OCI-LY7 (cell line): ENCODE measurements around the gene PHACTR2. TPM values are rescaled to one million over a fixed set of nuclear protein-coding genes. Genes with fewer than 3 reads are reported as not detected.
A peak's percentile ranks its signal among the peaks of the same experiment; 100 is the strongest.
"Not testable (repeated sequence)": the region's sequence is repeated elsewhere in the genome, so short reads cannot be mapped to it uniquely, and the experiment has no call there.

Experiments used
- BruUV-seq: library from RNA; stranded (reverse); fragments of 400-500 nt; replicated peaks from 2 replicates; lab custom pipeline; 2021; lab: Mats Ljungman, UMichigan
- CTCF ChIA-PET: fragments of 300-600 bp; sonication (Branson Sonifier 250); formaldehyde crosslinking; loops from one replicate; lab custom pipeline; 2022; ENCODE audit warnings: antibody characterized with exemption; ENCODE audit not compliant: unreplicated experiment; lab: Charles Lee
- POLR2A ChIA-PET: fragments of 300-600 bp; sonication (Branson Sonifier 250); formaldehyde crosslinking; loops from one replicate; lab custom pipeline; 2022; ENCODE audit warnings: antibody characterized with exemption; lab: Charles Lee
- DNase-seq: peaks from one replicate; pipeline ENCODE4 v3.0.0-alpha.2; 2015; ENCODE audit warnings: low spot score
- H2AFZ ChIP-seq: fragments of 200-600 bp; sonication (generic), shearing (Covaris generic); 2 replicates; pipeline ENCODE4 v1.6.1; 2014; ENCODE audit warnings: mild to moderate bottlenecking, antibody characterized with exemption, low read length, moderate library complexity
- H3K27ac ChIP-seq: fragments of 200-600 bp; sonication (generic); 2 replicates; pipeline ENCODE4 v1.5.1; 2014; ENCODE audit warnings: mixed run types, low read depth, mild to moderate bottlenecking, moderate library complexity, low read length, inconsistent platforms; ENCODE audit not compliant: poor library complexity, severe bottlenecking
- H3K36me3 ChIP-seq: fragments of 200-600 bp; sonication (generic); 2 replicates; pipeline ENCODE4 v1.6.1; 2014; ENCODE audit warnings: mild to moderate bottlenecking, antibody characterized with exemption, low read length, moderate library complexity, mixed read lengths; ENCODE audit not compliant: insufficient read depth
- H3K4me1 ChIP-seq: fragments of 200-600 bp; sonication (generic); 2 replicates; pipeline ENCODE4 v1.5.1; 2014; ENCODE audit warnings: mild to moderate bottlenecking, low read length; ENCODE audit not compliant: insufficient read depth, poor library complexity, severe bottlenecking
- H3K4me2 ChIP-seq: fragments of 200-600 bp; sonication (generic); 2 replicates; pipeline ENCODE4 v1.6.1; 2014; ENCODE audit warnings: mild to moderate bottlenecking, low read length
- H3K4me3 ChIP-seq: fragments of 200-600 bp; sonication (generic); 2 replicates; pipeline ENCODE4 v1.5.1; 2014; ENCODE audit warnings: mild to moderate bottlenecking, low read depth, low read length; ENCODE audit not compliant: poor library complexity, severe bottlenecking
- H3K79me2 ChIP-seq: fragments of 200-600 bp; sonication (generic); 2 replicates; pipeline ENCODE4 v1.6.1; 2016; ENCODE audit warnings: low read depth, mild to moderate bottlenecking, low read length, moderate library complexity, mixed read lengths; ENCODE audit not compliant: insufficient read depth
- H3K9me2 ChIP-seq: fragments of 200-600 bp; sonication (generic); 2 replicates; pipeline ENCODE4 v1.6.1; 2016; ENCODE audit warnings: mild to moderate bottlenecking, low read length, mixed read lengths; ENCODE audit not compliant: insufficient read depth
- H3K9me3 ChIP-seq: fragments of 200-600 bp; sonication (generic); 2 replicates; pipeline ENCODE4 v1.6.1; 2014; ENCODE audit warnings: mild to moderate bottlenecking, mixed run types, low read length, mixed read lengths
- H4K20me1 ChIP-seq: fragments of 200-600 bp; sonication (generic); 2 replicates; pipeline ENCODE4 v1.6.1; 2014; ENCODE audit warnings: mild to moderate bottlenecking, antibody characterized with exemption, low read length, moderate library complexity, mixed read lengths; ENCODE audit not compliant: insufficient read depth
- EZH2phosphoT487 ChIP-seq: fragments of 200-600 bp; sonication (generic); IDR thresholded peaks from 2 replicates; pipeline ENCODE4 v1.6.1; 2018; ENCODE audit warnings: low read depth, borderline replicate concordance, mild to moderate bottlenecking, mixed run types, antibody characterized with exemption, low read length, moderate library complexity, mixed read lengths
- intact Hi-C: fragments of 100-400 bp; cut with micrococcal nuclease; formaldehyde crosslinking; loops from one replicate; pipeline ENCODE4 v1.10.0; 2022; ENCODE audit not compliant: unreplicated experiment
- total RNA-seq, 2 experiments: library from RNA; depleted of rRNA in 1 of 2; stranded (reverse); fragments of >200 nt in 1 of 2; shearing (Covaris generic) in 1 of 2; gene quantifications; 2 replicates each; pipeline ENCODE4 v1.2.3, GENCODE V29; 2014 to 2022
- TF ChIP-seq, protein P1 (sequence below): fragments of 200-600 bp; sonication (generic); conservative IDR thresholded peaks from 2 replicates; pipeline ENCODE4 v1.5.1; 2014; ENCODE audit warnings: mild to moderate bottlenecking, antibody characterized with exemption, low read length, moderate library complexity, mixed read lengths

PHACTR2 gene
- total RNA-seq, 2 experiments from 2014 or later, result 0.06 to 5.4 TPM

DNA sequence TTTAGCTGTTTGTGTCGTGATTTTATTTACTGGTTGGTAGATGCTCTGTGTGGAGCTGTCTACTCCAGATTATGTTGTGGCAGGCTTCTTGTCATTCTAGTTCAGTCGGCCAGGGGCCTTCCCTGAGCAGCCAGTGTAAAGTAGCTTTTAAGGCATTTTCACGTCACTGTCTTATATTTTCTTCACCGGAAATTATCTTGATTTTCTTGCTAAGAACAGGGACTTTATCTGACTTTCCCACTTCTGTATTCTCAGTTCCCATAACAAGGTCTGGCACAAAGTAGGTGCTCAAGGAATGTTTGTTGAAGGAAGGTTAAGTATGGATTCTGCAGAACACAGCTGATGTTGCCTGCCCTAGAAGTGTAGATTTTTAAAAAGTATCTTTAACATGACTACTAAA, 166.2 kb downstream of the PHACTR2 start:
- Histone ChIP-seq H3K27ac (peak overlapping the region; percentile 58), H3K36me3 (peaks cover 45% of the 10 kb centered on the region), H2AFZ (peak overlapping the region; percentile 74; the same call in 1 of the 2 replicates), H4K20me1 (no peaks in the 10 kb centered on the region), H3K79me2 (peaks cover 37% of the 10 kb centered on the region), H3K4me1 (peaks cover 13% of the 10 kb centered on the region), H3K4me3 (peak overlapping the region; percentile 98), H3K9me3 (no peaks in the 10 kb centered on the region), H3K4me2 (peak overlapping the region; percentile 89), H3K9me2 (no peaks in the 10 kb centered on the region)
- ChIA-PET CTCF (no interaction called here), POLR2A (interaction anchor here (0.7 to 2.3 kb wide), 5 partner anchors 19 to 1177 kb away, joined by 3 to 10 read pairs (median 5); partner anchors contain the start of genes ADAT2 and PEX3)
- DNase-seq, result peak; percentile 6
- intact Hi-C loops, result loop anchor here (5.0 to 10.0 kb wide), 6 partner anchors 221 to 899 kb away; partner anchors contain the start of genes ADAT2, HIVEP2 and PEX3
- no peak for TF ChIP-seq EZH2phosphoT487
- TF ChIP-seq, protein P1, sequence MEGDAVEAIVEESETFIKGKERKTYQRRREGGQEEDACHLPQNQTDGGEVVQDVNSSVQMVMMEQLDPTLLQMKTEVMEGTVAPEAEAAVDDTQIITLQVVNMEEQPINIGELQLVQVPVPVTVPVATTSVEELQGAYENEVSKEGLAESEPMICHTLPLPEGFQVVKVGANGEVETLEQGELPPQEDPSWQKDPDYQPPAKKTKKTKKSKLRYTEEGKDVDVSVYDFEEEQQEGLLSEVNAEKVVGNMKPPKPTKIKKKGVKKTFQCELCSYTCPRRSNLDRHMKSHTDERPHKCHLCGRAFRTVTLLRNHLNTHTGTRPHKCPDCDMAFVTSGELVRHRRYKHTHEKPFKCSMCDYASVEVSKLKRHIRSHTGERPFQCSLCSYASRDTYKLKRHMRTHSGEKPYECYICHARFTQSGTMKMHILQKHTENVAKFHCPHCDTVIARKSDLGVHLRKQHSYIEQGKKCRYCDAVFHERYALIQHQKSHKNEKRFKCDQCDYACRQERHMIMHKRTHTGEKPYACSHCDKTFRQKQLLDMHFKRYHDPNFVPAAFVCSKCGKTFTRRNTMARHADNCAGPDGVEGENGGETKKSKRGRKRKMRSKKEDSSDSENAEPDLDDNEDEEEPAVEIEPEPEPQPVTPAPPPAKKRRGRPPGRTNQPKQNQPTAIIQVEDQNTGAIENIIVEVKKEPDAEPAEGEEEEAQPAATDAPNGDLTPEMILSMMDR, result no peak
- BruUV-seq, result no TSS peak

DNA sequence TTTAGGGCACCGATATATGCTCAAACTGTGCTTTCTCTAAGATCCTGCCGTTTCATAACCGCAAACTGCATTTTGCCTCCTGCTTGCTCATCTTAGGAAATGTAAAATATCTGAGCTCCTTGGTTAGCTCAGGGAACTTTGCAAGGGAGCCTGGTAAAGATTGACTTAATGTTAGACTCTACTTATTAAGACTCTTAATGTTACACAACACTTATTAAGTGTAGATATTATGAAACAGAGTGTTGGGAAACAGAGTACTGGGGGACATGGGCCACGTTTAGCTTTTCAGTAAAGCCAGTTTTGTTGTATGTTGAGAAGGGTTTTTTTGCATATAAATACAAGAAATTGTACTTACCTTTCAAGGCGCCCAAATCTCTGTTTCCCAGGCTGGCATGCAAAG, 167.3 kb downstream of the PHACTR2 start:
- Histone ChIP-seq H3K36me3 (peaks cover 55% of the 10 kb centered on the region), H3K27ac (no peak overlapping the region), H3K9me2 (no peaks in the 10 kb centered on the region), H3K79me2 (peaks cover 37% of the 10 kb centered on the region), H4K20me1 (no peaks in the 10 kb centered on the region), H3K4me3 (peak overlapping the region; percentile 98), H3K4me2 (peak overlapping the region; percentile 89), H3K4me1 (peaks cover 13% of the 10 kb centered on the region), H2AFZ (no peak overlapping the region), H3K9me3 (0 out of 2 replicates have a peak, but pooled peaks cover 4% of the 10 kb centered on the region)
- ChIA-PET POLR2A (interaction anchor here (0.6 to 2.3 kb wide), 4 partner anchors 9 to 18 kb away, joined by 3 to 10 read pairs (median 4); no protein-coding TSS in a partner anchor), CTCF (no interaction called here)
- no TSS peak for BruUV-seq
- intact Hi-C loops, result loop anchor here (10.0 kb wide), 3 partner anchors 220 to 900 kb away; partner anchors contain the start of gene HIVEP2
- TF ChIP-seq EZH2phosphoT487, result no peak
- TF ChIP-seq, protein P1, result no peak
- DNase-seq, result no peak

DNA sequence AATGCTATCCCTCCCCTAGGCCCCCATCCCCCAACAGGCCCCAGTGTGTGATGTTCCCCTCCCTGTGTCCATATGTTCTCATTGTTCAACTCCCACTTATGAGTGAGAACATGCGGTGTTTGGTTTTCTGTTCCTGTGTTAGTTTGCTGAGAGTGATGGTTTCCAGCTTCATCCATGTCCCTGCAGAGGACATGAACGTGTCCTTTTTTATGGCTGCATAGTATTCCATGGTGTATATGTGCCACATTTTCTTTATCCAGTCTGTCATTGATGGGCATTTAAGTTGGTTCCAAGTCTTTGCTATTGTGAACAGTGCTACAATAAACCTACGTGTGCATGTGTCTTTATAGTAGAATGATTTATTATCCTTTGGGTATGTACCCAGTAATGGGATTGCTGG, 173.9 kb downstream of the PHACTR2 start:
- H3K4me1 ChIP-seq, H2AFZ ChIP-seq, H3K4me3 ChIP-seq, intact Hi-C loops, H3K27ac ChIP-seq, H4K20me1 ChIP-seq, H3K4me2 ChIP-seq, DNase-seq, CTCF ChIA-PET, H3K9me3 ChIP-seq, BruUV-seq, H3K9me2 ChIP-seq: not testable (repeated sequence)
- Histone ChIP-seq H3K36me3 (peaks cover 95% of the 10 kb centered on the region), H3K79me2 (peaks cover 44% of the 10 kb centered on the region; the same call in 1 of the 2 replicates)
- POLR2A ChIA-PET, result interaction anchor here (0.6 kb wide), 1 partner anchor 249 kb away, joined by 3 read pairs; no protein-coding TSS in a partner anchor

DNA sequence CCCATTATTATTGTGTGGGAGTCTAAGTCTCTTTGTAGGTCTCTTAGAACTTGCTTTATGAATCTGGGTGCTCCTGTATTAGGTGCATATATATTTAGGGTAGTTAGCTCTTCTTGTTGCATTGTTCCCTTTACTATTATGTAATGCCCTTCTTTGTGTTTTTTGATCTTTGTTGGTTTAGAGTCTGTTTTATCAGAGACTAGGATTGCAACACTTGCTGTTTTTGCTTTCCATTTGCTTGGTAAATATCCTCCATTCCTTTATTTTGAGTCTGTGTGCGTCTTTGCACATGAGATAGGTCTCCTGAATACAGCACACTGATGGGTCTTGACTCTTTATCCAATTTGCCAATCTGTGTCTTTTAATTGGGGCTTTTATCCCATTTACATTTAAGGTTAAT, 177.3 kb downstream of the PHACTR2 start:
- intact Hi-C loops, H3K4me1 ChIP-seq, H3K9me2 ChIP-seq, H3K27ac ChIP-seq, H4K20me1 ChIP-seq, DNase-seq, H3K9me3 ChIP-seq, POLR2A ChIA-PET, H3K4me3 ChIP-seq, H2AFZ ChIP-seq, CTCF ChIA-PET, H3K4me2 ChIP-seq, BruUV-seq: not testable (repeated sequence)
- Histone ChIP-seq H3K36me3 (peaks cover 95% of the 10 kb centered on the region), H3K79me2 (peaks cover 41% of the 10 kb centered on the region; the same call in 1 of the 2 replicates)

DNA sequence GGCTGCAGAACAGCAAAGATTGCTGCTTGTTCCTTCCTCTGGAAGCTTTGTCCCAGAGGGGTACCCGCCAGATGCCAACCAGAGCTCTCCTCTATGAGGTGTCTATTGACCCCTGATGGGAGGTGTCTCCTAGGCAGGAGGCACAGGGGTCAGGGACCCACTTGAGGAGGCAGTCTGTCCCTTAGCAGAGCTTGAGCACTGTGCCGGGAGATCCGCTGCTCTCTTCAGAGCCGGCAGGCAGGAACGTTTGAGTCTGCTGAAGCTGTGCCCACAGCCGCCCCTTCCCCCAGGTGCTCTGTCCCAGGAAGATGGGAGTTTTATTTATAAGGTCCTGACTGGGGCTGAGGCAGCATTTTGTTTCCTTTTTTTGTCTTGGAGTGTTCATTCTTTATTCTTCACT, 179.0 kb downstream of the PHACTR2 start:
- CTCF ChIA-PET, H3K9me2 ChIP-seq, POLR2A ChIA-PET, intact Hi-C loops, H3K4me1 ChIP-seq, H3K4me3 ChIP-seq, BruUV-seq, H3K9me3 ChIP-seq, H3K27ac ChIP-seq, H3K4me2 ChIP-seq, DNase-seq, H4K20me1 ChIP-seq, H2AFZ ChIP-seq: not testable (repeated sequence)
- Histone ChIP-seq H3K79me2 (peaks cover 24% of the 10 kb centered on the region; the same call in 1 of the 2 replicates), H3K36me3 (peaks cover 95% of the 10 kb centered on the region)
